Esophagus muscularis mucosa (tissue), 4 donors: Measurements from ENCODE around the gene SLC25A47.

ENCODE experiments used
- CTCF ChIP-seq, 3 experiments: fragments of 200-600 bp in 2 of 3; fragments of 450-650 bp in 1 of 3; sonication (generic) in 2 of 3; IDR thresholded peaks; one replicate each; pipeline ENCODE4 v1.5.1; 2017 to 2019; ENCODE audit warnings: antibody characterized with exemption in 3 of 3, mild to moderate bottlenecking in 2 of 3, moderate library complexity in 1 of 3
- EP300 ChIP-seq: sonication (generic); formaldehyde crosslinking; IDR thresholded peaks from one replicate; pipeline ENCODE4 v1.6.1; 2017; ENCODE audit warnings: antibody characterized with exemption
- POLR2A ChIP-seq: fragments of 450-650 bp; IDR thresholded peaks from one replicate; pipeline ENCODE4 v1.6.1; 2017; ENCODE audit warnings: antibody characterized with exemption, moderate library complexity, mild to moderate bottlenecking, low read depth
- POLR2AphosphoS5 ChIP-seq, 2 donors: sonication (generic); formaldehyde crosslinking; IDR thresholded peaks; one replicate each; pipeline ENCODE4 v1.6.1; 2017; ENCODE audit warnings: antibody characterized with exemption in 2 of 2

DNA sequence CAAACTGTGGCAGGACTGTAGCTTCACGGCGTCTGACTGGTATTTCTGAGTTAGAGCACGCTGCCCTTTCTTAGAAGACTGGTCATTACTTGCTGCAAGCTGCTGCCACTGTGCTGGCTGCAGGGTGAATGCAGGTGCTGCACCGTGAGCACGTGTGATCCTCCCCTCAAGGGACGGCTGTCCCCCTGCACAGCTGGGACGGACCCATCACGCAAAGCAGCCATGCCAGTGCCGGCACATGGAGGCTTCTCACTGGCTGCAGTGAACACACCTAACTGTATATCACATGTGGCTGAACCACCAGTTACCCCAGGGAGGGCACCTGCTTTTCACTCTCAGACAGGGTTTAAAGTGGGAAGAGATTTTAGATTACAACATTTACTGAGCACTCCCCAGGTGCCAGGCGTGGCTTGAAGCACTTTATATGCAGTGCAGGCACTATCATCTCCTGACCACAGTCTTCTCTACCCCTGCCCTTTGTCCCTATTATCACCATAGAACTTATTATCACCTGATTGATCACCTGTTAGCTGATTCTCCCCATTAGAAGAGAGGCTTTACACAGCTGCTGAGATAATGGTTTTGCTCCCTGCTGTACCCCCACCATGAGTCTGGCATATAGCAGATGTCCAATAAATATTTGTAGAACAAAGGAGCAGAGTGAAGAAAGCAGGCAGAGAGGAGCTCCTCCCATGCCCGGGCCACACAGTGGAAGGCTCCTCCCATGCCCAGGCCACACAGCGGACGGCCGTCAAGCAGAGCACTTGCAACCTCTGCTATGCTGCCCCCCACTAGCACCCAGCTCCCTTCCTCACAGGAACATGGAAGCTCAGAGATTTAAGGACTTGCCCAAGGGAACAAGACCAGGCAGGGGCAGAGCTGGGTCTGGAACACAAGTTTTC, 25.9 kb downstream of the SLC25A47 start:
- no peak for TF ChIP-seq CTCF (IDR thresholded peaks at IDR 0.05)
- no peak for TF ChIP-seq POLR2AphosphoS5 (IDR thresholded peaks at IDR 0.05)
- no peak for TF ChIP-seq EP300
- TF ChIP-seq POLR2A, result no peak
